UCSD-AML1 (cell line): Measurements from ENCODE around the gene CMTM8.

Experiments
- DNase-seq: peaks from one replicate; lab custom pipeline; 2025; ENCODE audit not compliant: unreplicated experiment; lab: John Stamatoyannopoulos, UW

CMTM8 gene

GRCh38 chr3:32334675-32335074 lies 96.2 kb downstream of the CMTM8 start:
- DNase-seq = no peak

GRCh38 chr3:32335365-32336112 lies 97.1 kb downstream of the CMTM8 start:
- DNase-seq = no peak

DNA sequence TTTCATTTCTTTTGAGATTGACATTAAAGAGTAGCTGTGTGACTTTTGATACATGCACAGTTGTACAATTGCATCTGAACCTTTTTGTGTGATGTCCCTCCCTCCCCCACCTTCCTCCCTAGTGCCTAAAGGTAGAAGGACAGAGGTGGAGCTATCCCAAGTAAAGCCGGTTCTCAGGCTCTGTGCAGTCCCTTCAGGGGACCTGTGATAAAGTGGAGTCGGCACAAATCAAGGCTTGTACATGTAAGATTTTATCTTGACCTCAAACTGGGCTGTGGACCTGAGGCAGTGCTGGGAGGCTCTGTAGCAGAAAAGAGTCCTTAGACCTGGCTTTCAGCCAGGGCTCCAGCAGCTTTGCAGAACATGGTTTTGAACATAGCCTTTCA lies 97.6 kb downstream of the CMTM8 start:
- DNase-seq = no peak

- no peak for DNase-seq
Measured at GRCh38 chr3:32337505-32337904, 99.0 kb downstream of the CMTM8 start.

DNA sequence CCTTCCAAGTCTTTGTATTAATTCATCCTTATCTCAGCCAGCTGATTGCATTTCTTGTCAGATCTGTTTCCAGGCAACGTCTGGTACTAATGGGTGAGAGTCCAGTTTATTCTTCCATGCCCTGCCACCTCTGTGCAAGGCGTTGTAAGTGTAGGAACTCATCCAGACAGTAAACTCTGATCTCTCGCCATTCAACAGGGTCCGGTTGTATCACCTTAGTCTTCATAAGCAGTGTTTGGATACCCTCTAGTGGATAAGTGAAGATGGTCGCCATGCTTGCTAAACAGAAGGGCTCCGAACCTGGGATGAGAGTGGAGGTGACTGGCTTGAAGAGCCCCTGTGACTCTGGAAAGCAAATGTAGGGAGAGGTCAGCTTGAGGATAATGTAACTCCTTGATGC lies 101.6 kb downstream of the CMTM8 start:
- no peak for DNase-seq

DNA sequence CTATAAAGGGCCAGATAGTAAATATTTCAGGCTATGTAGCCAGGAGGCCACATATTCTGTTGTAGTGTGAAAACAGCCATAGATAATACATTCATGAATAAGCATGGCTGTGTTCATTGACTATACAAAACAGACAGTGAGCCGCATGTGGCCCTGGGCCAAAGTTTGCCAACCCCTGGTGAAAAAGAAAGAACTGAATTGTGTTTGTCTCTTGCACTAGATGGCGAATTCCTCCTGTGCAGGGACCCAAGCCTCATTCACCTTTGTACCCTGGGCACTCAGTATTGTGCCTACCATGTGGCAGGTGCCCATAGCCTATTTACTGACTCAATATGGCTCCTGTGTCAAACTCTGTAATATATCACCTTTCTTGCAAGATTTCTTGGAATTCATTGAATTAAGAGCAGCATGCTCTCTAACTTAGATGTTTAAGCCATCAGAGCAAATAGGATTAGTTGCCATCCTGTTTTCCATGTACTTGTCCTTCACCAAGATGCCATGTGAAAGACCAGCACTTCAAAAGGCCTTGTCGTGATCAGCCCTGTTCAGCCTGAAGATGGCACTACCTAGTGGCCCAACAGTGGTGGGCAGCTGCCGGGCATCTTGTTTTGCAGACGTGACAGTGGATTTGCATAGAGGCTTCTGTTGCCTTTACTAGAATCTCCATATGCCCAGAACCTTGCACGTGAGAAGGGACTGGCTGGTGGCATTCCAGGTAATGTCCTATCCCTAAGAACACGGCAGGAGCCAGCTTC lies 102.3 kb downstream of the CMTM8 start:
- no peak for DNase-seq

GRCh38 chr3:32347343-32348125 lies 109.1 kb downstream of the CMTM8 start:
- no peak for DNase-seq

DNA sequence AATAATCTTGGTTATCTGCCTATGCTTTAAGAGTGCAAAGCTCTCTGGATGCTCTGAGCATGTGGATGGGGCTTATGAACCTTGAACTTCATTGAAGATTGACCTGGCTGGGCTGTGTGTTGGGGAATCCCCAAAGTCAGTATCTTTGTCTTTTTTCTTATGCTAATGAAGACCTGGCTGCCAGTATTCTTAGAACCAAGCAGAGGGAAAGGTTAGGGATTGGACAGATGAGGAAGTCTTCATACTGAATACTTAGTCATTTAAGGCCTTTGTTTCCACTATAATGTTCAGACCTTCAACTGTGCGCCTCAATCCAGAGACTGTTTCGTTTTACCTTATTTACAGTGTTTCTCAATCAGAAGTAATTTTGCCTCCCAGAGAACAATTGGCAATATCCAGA lies 110.7 kb downstream of the CMTM8 start:
- DNase-seq = no peak

DNA sequence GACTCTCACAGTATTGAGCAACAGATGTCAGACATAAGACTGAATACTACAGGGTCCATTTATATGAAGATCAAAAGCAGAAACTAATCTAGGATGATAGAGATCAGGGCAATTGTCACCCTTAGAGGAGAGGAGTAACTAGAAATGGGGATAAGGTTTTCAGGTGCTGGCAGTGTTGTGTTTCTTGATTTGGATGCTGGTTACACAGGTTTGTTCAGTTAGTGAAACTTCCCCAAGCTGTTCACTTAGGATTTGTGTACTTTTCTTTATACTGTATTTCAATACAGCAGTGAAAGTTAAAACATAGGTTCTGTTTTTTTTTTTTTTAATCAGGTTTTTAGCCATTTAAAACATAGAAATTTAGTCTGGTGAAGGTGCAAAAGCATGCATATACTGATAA lies 114.1 kb downstream of the CMTM8 start:
- no peak for DNase-seq

- DNase-seq = no peak
Measured at GRCh38 chr3:32353351-32353750, 114.9 kb downstream of the CMTM8 start.

DNA sequence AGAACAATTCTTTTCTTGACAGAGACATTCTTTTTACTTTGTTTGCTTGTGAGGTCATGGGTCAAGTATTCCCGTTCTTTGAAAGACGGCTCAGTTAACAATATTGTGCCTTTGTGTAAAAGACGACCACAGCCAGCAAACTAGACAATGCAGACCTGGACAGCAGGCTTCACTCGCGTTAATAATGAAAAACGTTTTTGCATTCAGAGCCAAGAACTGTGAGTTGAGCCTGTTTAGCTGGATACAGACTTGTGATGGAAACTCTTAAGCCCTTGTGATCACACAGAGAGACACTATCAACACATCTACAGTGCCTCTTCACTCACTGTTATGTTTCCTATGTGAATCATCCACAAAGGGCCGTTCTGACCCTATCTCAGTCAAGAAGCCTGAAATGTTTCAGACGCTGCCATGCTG lies 115.9 kb downstream of the CMTM8 start:
- DNase-seq = no peak

DNA sequence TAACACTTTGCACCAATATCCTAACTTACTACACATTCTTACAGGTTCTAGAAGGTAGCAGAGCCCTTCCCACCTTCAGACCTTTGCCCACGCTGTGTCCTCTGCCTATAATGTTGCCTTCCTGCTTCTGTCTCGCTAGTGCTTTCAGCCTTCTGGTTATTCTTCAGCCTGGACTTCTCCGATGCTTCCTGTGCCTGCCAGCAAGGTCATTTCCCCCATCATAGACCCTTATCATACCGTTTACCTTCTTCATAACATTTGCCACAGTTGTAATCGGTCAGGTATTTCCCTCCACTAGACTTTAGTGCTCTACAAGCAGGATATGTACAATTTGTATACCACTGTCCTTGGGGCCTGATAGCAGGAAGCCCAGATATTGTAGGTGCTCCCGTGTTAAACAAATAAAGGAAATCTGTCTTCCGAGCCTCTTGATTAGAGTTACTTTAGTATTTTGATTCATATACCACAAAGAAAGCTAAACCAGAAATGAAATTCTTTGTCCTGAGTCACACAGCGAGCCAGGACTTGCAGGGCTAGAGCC lies 117.3 kb downstream of the CMTM8 start:
- no peak for DNase-seq

DNA sequence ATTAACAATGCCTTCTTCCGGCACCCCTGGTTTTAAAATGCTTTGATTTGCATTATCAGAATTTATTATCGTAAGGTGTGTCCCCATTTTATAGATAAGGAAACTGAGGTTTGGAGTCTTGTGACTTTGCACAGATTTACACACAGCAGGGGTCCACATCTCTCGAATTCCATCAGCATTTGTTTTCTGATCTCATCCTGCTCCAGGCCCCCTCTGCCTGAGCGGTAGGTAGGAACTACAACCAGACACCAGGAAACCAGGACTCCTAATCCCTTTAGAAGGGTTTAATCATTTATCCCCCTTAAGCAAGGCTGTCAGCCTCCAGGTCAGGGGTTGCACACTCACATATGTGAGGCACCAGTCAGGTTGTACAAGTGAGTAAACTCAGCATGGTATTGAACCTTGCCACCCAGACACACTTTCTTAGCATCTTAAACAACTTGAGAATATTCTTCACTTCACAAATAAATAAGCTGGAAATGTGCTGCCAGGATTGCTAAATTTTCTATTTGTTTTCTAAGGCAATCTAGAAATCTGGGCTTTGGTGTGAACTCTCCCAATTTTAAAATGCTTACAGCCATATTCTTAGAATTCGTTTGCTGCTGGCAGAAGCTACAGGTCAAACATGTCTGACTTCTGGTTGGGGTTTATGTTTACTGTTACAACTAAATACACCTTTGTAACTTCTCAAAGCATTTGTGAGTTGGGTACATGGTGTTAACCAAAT lies 121.4 kb downstream of the CMTM8 start:
- no peak for DNase-seq

DNA sequence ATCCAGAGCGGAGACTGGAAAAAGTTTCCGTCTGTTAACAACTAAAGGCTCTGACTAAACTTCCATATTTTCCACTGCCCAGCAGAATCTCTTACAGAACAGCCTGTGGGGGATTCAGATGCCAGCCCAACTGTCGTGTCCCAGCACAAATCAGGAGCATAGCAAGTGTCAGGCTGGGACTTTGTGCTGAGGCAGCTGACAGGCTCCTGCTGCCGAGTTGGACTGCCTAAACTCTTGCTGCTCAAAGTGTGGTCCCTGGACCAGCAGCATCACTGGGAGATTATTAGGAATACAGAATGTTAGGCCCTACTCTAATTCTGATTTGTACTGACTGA lies 122.0 kb downstream of the CMTM8 start:
- no peak for DNase-seq

GRCh38 chr3:32366638-32367397 lies 128.3 kb downstream of the CMTM8 start:
- no peak for DNase-seq

GRCh38 chr3:32367442-32367841 lies 129.0 kb downstream of the CMTM8 start:
- DNase-seq = no peak

- DNase-seq = no peak
Measured at GRCh38 chr3:32371461-32372212, 133.2 kb downstream of the CMTM8 start.

GRCh38 chr3:32372213-32372490 lies 133.7 kb downstream of the CMTM8 start:
- DNase-seq = no peak

DNA sequence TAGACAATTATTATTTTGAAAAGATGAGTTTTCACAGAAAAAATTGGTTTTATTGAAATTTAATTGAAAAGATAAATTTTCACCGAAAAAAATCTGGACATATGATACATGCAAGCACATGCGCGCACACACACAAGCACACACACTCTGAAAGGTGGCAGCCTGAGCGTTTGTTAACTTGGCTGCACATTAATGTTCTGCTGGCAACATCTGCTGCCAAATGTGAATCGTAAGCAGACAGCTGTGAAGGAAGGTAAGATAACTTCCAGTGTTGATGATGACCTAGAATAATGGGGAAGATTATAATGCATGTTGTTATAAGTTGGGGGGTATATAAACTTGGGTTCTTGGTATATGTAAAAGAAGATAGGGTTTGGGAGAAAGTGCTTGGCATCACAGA lies 134.8 kb downstream of the CMTM8 start:
- DNase-seq = no peak

DNA sequence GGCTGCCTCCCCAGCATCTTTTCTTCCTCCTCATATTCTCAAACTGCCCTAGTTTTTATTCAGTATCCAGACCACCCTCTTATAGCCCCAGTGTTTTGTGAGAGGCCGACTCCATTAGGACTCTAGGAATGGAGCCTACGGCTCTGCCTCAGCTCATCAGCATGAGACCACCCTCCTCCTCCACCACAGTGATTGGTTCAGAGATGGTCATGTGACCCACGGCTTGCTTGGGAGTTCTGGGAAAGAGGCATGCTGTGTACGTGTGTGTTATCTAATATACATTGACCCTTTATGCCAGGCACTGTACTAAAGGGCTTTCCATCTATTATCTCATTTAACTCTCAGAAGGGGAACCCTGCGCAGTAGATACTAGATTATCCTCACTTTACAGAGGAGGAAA lies 135.4 kb downstream of the CMTM8 start:
- no peak for DNase-seq
